ENCODE results near the gene NDEL1. TPM values are rescaled to one million over a fixed set of nuclear protein-coding genes. Genes with fewer than 3 reads are reported as not detected.

NDEL1 gene
- total RNA-seq, 1 experiment from 2014 or later: 38.4 TPM

DNA sequence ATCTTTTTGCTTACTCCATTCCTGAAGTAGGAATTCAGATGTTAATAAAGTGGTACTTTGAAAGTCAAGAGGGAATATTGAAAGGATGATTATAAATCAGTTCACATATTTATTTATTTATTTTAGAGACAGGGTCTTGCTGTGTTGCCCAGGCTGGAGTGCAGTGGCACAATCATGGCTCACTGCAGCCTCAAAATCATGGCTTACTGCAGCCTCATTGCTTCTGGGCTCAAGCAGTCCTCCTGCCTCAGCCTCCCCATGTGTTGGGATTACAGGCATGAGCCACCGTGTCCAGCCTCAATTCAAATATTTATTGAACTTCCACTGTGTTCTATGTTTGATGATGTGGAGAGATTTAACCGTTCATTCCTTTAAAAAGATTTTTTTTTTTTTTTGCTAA is 6.6 kb downstream of the NDEL1 start:
- Histone ChIP-seq H3K4me2 (ENCODE audit: insufficient read depth, insufficient read length, low read length) (no peak overlapping the region), H4K91ac (ENCODE audit: insufficient read length, low read depth, low read length) (no peak overlapping the region), H3K56ac (ENCODE audit: insufficient read length, low read depth, low read length) (no peak overlapping the region), H2BK12ac (ENCODE audit: insufficient read length, low read depth, low read length) (no peak overlapping the region), H3K18ac (ENCODE audit: insufficient read length, low read depth, low read length) (no peak overlapping the region), H2BK120ac (ENCODE audit: low read depth, low read length, poor library complexity, severe bottlenecking) (no peak overlapping the region), H3K79me1 (ENCODE audit: insufficient read depth, low read depth, low read length, poor library complexity, severe bottlenecking) (peaks cover 2% of the 10 kb centered on the region), H3K14ac (ENCODE audit: insufficient read depth, low read length) (no peak overlapping the region), H3K9me3 (ENCODE audit: control insufficient read depth, low read depth, low read length) (no peaks in the 10 kb centered on the region), H3K79me2 (ENCODE audit: insufficient read depth, low read length) (peaks cover 11% of the 10 kb centered on the region; the same call in 1 of the 2 replicates), H4K8ac (replicated peaks; ENCODE audit: insufficient read length, low read depth, low read length) (no peak overlapping the region), H4K20me1 (ENCODE audit: control insufficient read depth, insufficient read depth, insufficient read length) (no peaks in the 10 kb centered on the region), H3K4ac (ENCODE audit: low read depth, low read length) (no peak overlapping the region), H3K23ac (ENCODE audit: insufficient read length, low read depth, low read length) (no peak overlapping the region), H3K4me1 (ENCODE audit: insufficient read depth, low read length) (no peaks in the 10 kb centered on the region), H3K9ac (ENCODE audit: extremely low read depth, insufficient read length, low read length) (no peak overlapping the region), H4K5ac (ENCODE audit: insufficient read length, low read depth, low read length) (no peak overlapping the region), H3T11ph (ENCODE audit: low read length) (no peak overlapping the region), H2BK15ac (ENCODE audit: low read depth, low read length) (no peak overlapping the region), H2BK5ac (ENCODE audit: insufficient read length, low read length) (no peak overlapping the region), H3K27me3 (ENCODE audit: insufficient read depth, low read length) (no peaks in the 10 kb centered on the region), H3K23me2 (ENCODE audit: insufficient read length, low read depth, low read length, poor library complexity, severe bottlenecking) (no peaks in the 10 kb centered on the region), H2AFZ (ENCODE audit: low read length) (no peak overlapping the region), H2BK20ac (ENCODE audit: low read depth, low read length, poor library complexity, severe bottlenecking) (no peak overlapping the region), H3K27ac (ENCODE audit: insufficient read length, low read depth, low read length) (no peak overlapping the region), H2AK5ac (ENCODE audit: insufficient read length, low read length) (no peak overlapping the region)
- H3K27me3 Mint-ChIP-seq (ENCODE audit: low read depth): no peaks in the 10 kb centered on the region
- H3K4me3 Mint-ChIP-seq: no peak overlapping the region
- TF ChIP-seq, protein P1, sequence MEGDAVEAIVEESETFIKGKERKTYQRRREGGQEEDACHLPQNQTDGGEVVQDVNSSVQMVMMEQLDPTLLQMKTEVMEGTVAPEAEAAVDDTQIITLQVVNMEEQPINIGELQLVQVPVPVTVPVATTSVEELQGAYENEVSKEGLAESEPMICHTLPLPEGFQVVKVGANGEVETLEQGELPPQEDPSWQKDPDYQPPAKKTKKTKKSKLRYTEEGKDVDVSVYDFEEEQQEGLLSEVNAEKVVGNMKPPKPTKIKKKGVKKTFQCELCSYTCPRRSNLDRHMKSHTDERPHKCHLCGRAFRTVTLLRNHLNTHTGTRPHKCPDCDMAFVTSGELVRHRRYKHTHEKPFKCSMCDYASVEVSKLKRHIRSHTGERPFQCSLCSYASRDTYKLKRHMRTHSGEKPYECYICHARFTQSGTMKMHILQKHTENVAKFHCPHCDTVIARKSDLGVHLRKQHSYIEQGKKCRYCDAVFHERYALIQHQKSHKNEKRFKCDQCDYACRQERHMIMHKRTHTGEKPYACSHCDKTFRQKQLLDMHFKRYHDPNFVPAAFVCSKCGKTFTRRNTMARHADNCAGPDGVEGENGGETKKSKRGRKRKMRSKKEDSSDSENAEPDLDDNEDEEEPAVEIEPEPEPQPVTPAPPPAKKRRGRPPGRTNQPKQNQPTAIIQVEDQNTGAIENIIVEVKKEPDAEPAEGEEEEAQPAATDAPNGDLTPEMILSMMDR (conservative IDR thresholded peaks at IDR 0.05): no peak
- H3K4me1 Mint-ChIP-seq: peaks cover 6 to 9% of the 10 kb centered on the region in 2 experiments; a peak in 3 of 4 replicates
- peaks cover 5 to 22% (median 14%) of the 10 kb centered on the region in 3 experiments; a peak in 5 of 7 replicates for H3K36me3 Mint-ChIP-seq (ENCODE audit: insufficient read depth in 1 of 3, low read depth in 3 of 3)
- no peak for DNase-seq
- H3K27ac Mint-ChIP-seq: no peak overlapping the region
- WGBS (ENCODE audit: extremely low coverage, insufficient read length, low lambda C conversion rate): no CpG with 5 or more reads among the region's 2 CpGs
- no peaks in the 10 kb centered on the region for H3K9me3 Mint-ChIP-seq

All from H9 (cell line).